ENCODE data around the gene ZNF521.

- no peak for TF ChIP-seq FOXP2 (optimal IDR thresholded peaks at IDR 0.05; ENCODE audit: borderline replicate concordance, extremely low read depth, extremely low read length, insufficient read depth)
- TF ChIP-seq POLR2AphosphoS5 (IDR thresholded peaks at IDR 0.05; ENCODE audit: low read depth, low read length): no peak
These were observed 170.0 kb downstream of the ZNF521 start for GRCh38 chr18:25181993-25182392.

Measured in PFSK-1 (cell line).